ENCODE results near the gene ACSF3.

Gene ACSF3

GRCh38 chr16:89169778-89170177, 76.1 kb downstream of the ACSF3 start:
- ATAC-seq (replicated peaks; ENCODE audit: extremely low read depth, poor library complexity, severe bottlenecking) = no peak
- H3K27ac Mint-ChIP-seq (ENCODE audit: low read depth) = no peak overlapping the region

GRCh38 chr16:89170346-89171215, 76.9 kb downstream of the ACSF3 start:
- peaks cover 4% of the 10 kb centered on the region for H3K36me3 Mint-ChIP-seq (ENCODE audit: insufficient read depth)
- H3K27me3 Mint-ChIP-seq = peaks cover 9% of the 10 kb centered on the region
- DNase-seq (ENCODE audit: low spot score in 2 of 2) (no peak), ATAC-seq (replicated peaks; ENCODE audit: extremely low read depth, poor library complexity, severe bottlenecking) (no peak)
- peak overlapping the region; percentile 60 for H3K27ac Mint-ChIP-seq (ENCODE audit: low read depth)
- H3K4me1 Mint-ChIP-seq = peaks cover 12% of the 10 kb centered on the region
- H3K9me3 Mint-ChIP-seq = no peaks in the 10 kb centered on the region
- H3K4me3 Mint-ChIP-seq = peak overlapping the region; percentile 75

More at GRCh38 chr16:89169778-89170177, 76.1 kb downstream of the ACSF3 start:
- Mint-ChIP-seq H3K9me3 (no peaks in the 10 kb centered on the region), H3K4me1 (peaks cover 12% of the 10 kb centered on the region), H3K27me3 (peaks cover 9% of the 10 kb centered on the region), H3K36me3 (ENCODE audit: insufficient read depth) (peaks cover 8% of the 10 kb centered on the region), H3K4me3 (no peak overlapping the region)
- no peak for DNase-seq (ENCODE audit: low spot score in 2 of 2)

GRCh38 chr16:89171216-89172170, 77.8 kb downstream of the ACSF3 start, which contains the start of gene CDH15:
CDH15 (plus strand) TSS chr16:89171748; CDS start chr16:89171832, 84 bp downstream.
- Mint-ChIP-seq H3K36me3 (ENCODE audit: insufficient read depth) (peaks cover 4% of the 10 kb centered on the region), H3K27me3 (peaks cover 9% of the 10 kb centered on the region), H3K4me3 (peak within 1 kb of the TSS; percentile 75), H3K4me1 (peaks cover 12% of the 10 kb centered on the region), H3K27ac (ENCODE audit: low read depth) (peak within 1 kb of the TSS; percentile 60), H3K9me3 (no peaks in the 10 kb centered on the region)
- peak; percentile 94 for ATAC-seq (replicated peaks; ENCODE audit: extremely low read depth, poor library complexity, severe bottlenecking)
- DNase-seq (ENCODE audit: low spot score in 2 of 2) = peak; percentile 68 to 78

- no peak overlapping the region for H3K27ac Mint-ChIP-seq (ENCODE audit: low read depth)
- peaks cover 12% of the 10 kb centered on the region for H3K4me1 Mint-ChIP-seq
- peak overlapping the region; percentile 75 for H3K4me3 Mint-ChIP-seq
- H3K36me3 Mint-ChIP-seq (ENCODE audit: insufficient read depth) = peaks cover 4% of the 10 kb centered on the region
- peaks cover 9% of the 10 kb centered on the region for H3K27me3 Mint-ChIP-seq
- DNase-seq (ENCODE audit: low spot score in 2 of 2) (no peak), ATAC-seq (replicated peaks; ENCODE audit: extremely low read depth, poor library complexity, severe bottlenecking) (no peak)
- H3K9me3 Mint-ChIP-seq = no peaks in the 10 kb centered on the region
Measured at GRCh38 chr16:89172171-89172527, 78.5 kb downstream of the ACSF3 start.

- DNase-seq (ENCODE audit: low spot score in 2 of 2) (no peak), ATAC-seq (replicated peaks; ENCODE audit: extremely low read depth, poor library complexity, severe bottlenecking) (no peak)
- no peaks in the 10 kb centered on the region for H3K9me3 Mint-ChIP-seq
- peaks cover 12% of the 10 kb centered on the region for H3K4me1 Mint-ChIP-seq
- H3K27me3 Mint-ChIP-seq = peaks cover 9% of the 10 kb centered on the region
- no peak overlapping the region for H3K4me3 Mint-ChIP-seq
- peaks cover 3% of the 10 kb centered on the region for H3K36me3 Mint-ChIP-seq (ENCODE audit: insufficient read depth)
- H3K27ac Mint-ChIP-seq (ENCODE audit: low read depth) = no peak overlapping the region
Measured at GRCh38 chr16:89172528-89173173, 79.0 kb downstream of the ACSF3 start.

- Mint-ChIP-seq H3K27ac (ENCODE audit: low read depth) (no peak overlapping the region), H3K36me3 (ENCODE audit: insufficient read depth) (peaks cover 3% of the 10 kb centered on the region), H3K27me3 (peaks cover 9% of the 10 kb centered on the region), H3K4me3 (no peak overlapping the region), H3K4me1 (peaks cover 12% of the 10 kb centered on the region), H3K9me3 (no peaks in the 10 kb centered on the region)
- DNase-seq (ENCODE audit: low spot score in 2 of 2) (no peak), ATAC-seq (replicated peaks; ENCODE audit: extremely low read depth, poor library complexity, severe bottlenecking) (no peak)
Measured at GRCh38 chr16:89173174-89173921, 79.7 kb downstream of the ACSF3 start.

GRCh38 chr16:89174055-89174827, 80.6 kb downstream of the ACSF3 start:
- no peak overlapping the region for H3K27ac Mint-ChIP-seq (ENCODE audit: low read depth)
- H3K27me3 Mint-ChIP-seq = no peaks in the 10 kb centered on the region
- peaks cover 3% of the 10 kb centered on the region for H3K36me3 Mint-ChIP-seq (ENCODE audit: insufficient read depth)
- H3K4me1 Mint-ChIP-seq = peaks cover 12% of the 10 kb centered on the region
- ATAC-seq (replicated peaks; ENCODE audit: extremely low read depth, poor library complexity, severe bottlenecking) (no peak), DNase-seq (ENCODE audit: low spot score in 2 of 2) (no peak)
- no peak overlapping the region for H3K4me3 Mint-ChIP-seq
- no peaks in the 10 kb centered on the region for H3K9me3 Mint-ChIP-seq

GRCh38 chr16:89174877-89175276, 81.2 kb downstream of the ACSF3 start:
- H3K4me1 Mint-ChIP-seq = peaks cover 12% of the 10 kb centered on the region
- DNase-seq (ENCODE audit: low spot score in 2 of 2) = no peak
- no peak overlapping the region for H3K4me3 Mint-ChIP-seq
- no peak overlapping the region for H3K27ac Mint-ChIP-seq (ENCODE audit: low read depth)
- peaks cover 3% of the 10 kb centered on the region for H3K36me3 Mint-ChIP-seq (ENCODE audit: insufficient read depth)
- no peaks in the 10 kb centered on the region for H3K27me3 Mint-ChIP-seq
- no peak for ATAC-seq (replicated peaks; ENCODE audit: extremely low read depth, poor library complexity, severe bottlenecking)
- no peaks in the 10 kb centered on the region for H3K9me3 Mint-ChIP-seq

- Mint-ChIP-seq H3K4me3 (no peak overlapping the region), H3K4me1 (peaks cover 10% of the 10 kb centered on the region), H3K27me3 (no peaks in the 10 kb centered on the region), H3K27ac (ENCODE audit: low read depth) (no peak overlapping the region), H3K36me3 (ENCODE audit: insufficient read depth) (peaks cover 2% of the 10 kb centered on the region), H3K9me3 (no peaks in the 10 kb centered on the region)
- DNase-seq (ENCODE audit: low spot score in 2 of 2) (no peak), ATAC-seq (replicated peaks; ENCODE audit: extremely low read depth, poor library complexity, severe bottlenecking) (no peak)
Measured at GRCh38 chr16:89175280-89176146, 81.9 kb downstream of the ACSF3 start.

- no peak overlapping the region for H3K4me3 Mint-ChIP-seq
- DNase-seq (ENCODE audit: low spot score in 2 of 2) (no peak), ATAC-seq (replicated peaks; ENCODE audit: extremely low read depth, poor library complexity, severe bottlenecking) (no peak)
- H3K36me3 Mint-ChIP-seq (ENCODE audit: insufficient read depth) = peaks cover 2% of the 10 kb centered on the region
- peaks cover 4% of the 10 kb centered on the region for H3K4me1 Mint-ChIP-seq
- no peaks in the 10 kb centered on the region for H3K9me3 Mint-ChIP-seq
- no peak overlapping the region for H3K27ac Mint-ChIP-seq (ENCODE audit: low read depth)
- peaks cover under 1% of the 10 kb centered on the region for H3K27me3 Mint-ChIP-seq
Measured at GRCh38 chr16:89176147-89176690, 82.6 kb downstream of the ACSF3 start.
